K562 (cell line): ENCODE results near the gene FRMD4A. TPM values are rescaled to one million over a fixed set of nuclear protein-coding genes. Genes with fewer than 3 reads are reported as not detected.

Experiments used
- ATAC-seq: fragments of 200-7000 bp; cut with Tn5 transposase; 3 replicates; pipeline ENCODE4 v1.9.1; 2020; ENCODE audit warnings: moderate library complexity
- BruUV-seq: library from RNA; stranded (reverse); fragments of 400-500 nt; replicated peaks from 2 replicates; lab custom pipeline; 2021; lab: Mats Ljungman, UMichigan
- CTCF ChIA-PET: fragments of 300-600 bp; formaldehyde crosslinking; extraction: SDS; loops from one replicate; lab custom pipeline; 2021; ENCODE audit warnings: low intra/inter-chr PET ratio; lab: Yijun Ruan, JAX
- POLR2A ChIA-PET: fragments of 300-600, 350-650 bp; sonication (Branson Sonifier 250); formaldehyde crosslinking; extraction: SDS; loops from one replicate; lab custom pipeline; 2021; ENCODE audit warnings: antibody characterized with exemption, inconsistent platforms; lab: Yijun Ruan, JAX
- DNase-seq, 4 experiments: peaks; one replicate each; pipeline versions ENCODE4 v3.0.0 to v3.0.0-alpha.2; 2011 to 2018; ENCODE audit warnings: low spot score in 3 of 4, mixed read lengths in 3 of 4; ENCODE audit errors: extremely low read depth in 1 of 4
- FAIRE-seq: peaks from 2 replicates; lab custom pipeline; 2011; peaks lifted over from hg19 to GRCh38; lab: Jason Lieb, UNC
- H2AFZ ChIP-seq: 2 replicates; pipeline ENCODE4 v1.6.0; 2011; ENCODE audit warnings: low read depth, low read length, control low read depth, inconsistent platforms
- H3K27ac ChIP-seq: fragments of 200-600 bp; 3 replicates; pipeline ENCODE4 v1.8.0; 2011; ENCODE audit warnings: low read depth, mild to moderate bottlenecking, control low read depth, inconsistent platforms, low read length, moderate library complexity, mixed read lengths; ENCODE audit errors: extremely low read depth
- H3K27me3 ChIP-seq, 2 experiments: fragments of 300-600 bp in 1 of 2; 2 replicates in 1 of 2; 3 replicates in 1 of 2; pipeline versions ENCODE4 v1.6.0 to v1.8.0; 2011; ENCODE audit warnings: inconsistent platforms in 2 of 2, low read length in 2 of 2, mild to moderate bottlenecking in 1 of 2, mixed read lengths in 1 of 2, moderate library complexity in 1 of 2; ENCODE audit not compliant: control insufficient read depth in 2 of 2, insufficient read depth in 2 of 2
- H3K36me3 ChIP-seq: fragments of 300-600 bp; 3 replicates; pipeline ENCODE4 v1.8.0; 2011; ENCODE audit warnings: mild to moderate bottlenecking, low read length, inconsistent platforms; ENCODE audit not compliant: control insufficient read depth, insufficient read depth
- H3K4me1 ChIP-seq, 2 experiments: fragments of 200-600 bp in 1 of 2; replicated peaks in 1 of 2; 2 replicates in 1 of 2; 3 replicates in 1 of 2; pipeline versions ENCODE4 v1.5.1 to v1.8.0; 2011; ENCODE audit warnings: inconsistent platforms in 2 of 2, low read length in 2 of 2, mild to moderate bottlenecking in 1 of 2, mixed read lengths in 1 of 2, moderate library complexity in 1 of 2; ENCODE audit not compliant: control insufficient read depth in 2 of 2, insufficient read depth in 2 of 2
- H3K4me2 ChIP-seq: 2 replicates; pipeline ENCODE4 v1.6.1; 2011; ENCODE audit warnings: low read length, control low read depth, inconsistent platforms, mixed read lengths; ENCODE audit not compliant: insufficient read depth
- H3K4me3 ChIP-seq: fragments of 200-600 bp; sonication (generic), shearing (Covaris generic); 2 replicates; pipeline ENCODE4 v1.5.1; 2016; ENCODE audit warnings: control low read depth, inconsistent platforms
- H3K79me2 ChIP-seq: fragments of 200-600 bp; 3 replicates; pipeline ENCODE4 v1.8.0; 2011; ENCODE audit warnings: low read length, inconsistent platforms; ENCODE audit not compliant: control insufficient read depth, insufficient read depth
- H3K9ac ChIP-seq, 2 experiments: 2 replicates each; pipeline versions ENCODE4 v1.6.0 to v1.6.1; 2011; ENCODE audit warnings: low read depth in 2 of 2, low read length in 2 of 2, control low read depth in 1 of 2, inconsistent platforms in 1 of 2, mild to moderate bottlenecking in 1 of 2, mixed read lengths in 1 of 2; ENCODE audit not compliant: insufficient read depth in 1 of 2
- H3K9me1 ChIP-seq: one replicate; pipeline ENCODE4 v1.6.0; 2011; ENCODE audit warnings: inconsistent platforms, mild to moderate bottlenecking, low read length, moderate library complexity; ENCODE audit not compliant: control insufficient read depth, insufficient read depth
- H3K9me3 ChIP-seq: replicated peaks from 2 replicates; pipeline ENCODE4 v1.5.1; 2011; ENCODE audit warnings: low read depth, low read length, inconsistent platforms; ENCODE audit not compliant: control insufficient read depth, insufficient read depth
- H4K20me1 ChIP-seq: replicated peaks from 2 replicates; pipeline ENCODE4 v1.6.1; 2011; ENCODE audit warnings: low read length, inconsistent platforms, mixed read lengths; ENCODE audit not compliant: control insufficient read depth, insufficient read depth
- DIDO1 ChIP-seq: fragments of 450-650 bp; IDR thresholded peaks from 2 replicates; pipeline ENCODE4 v1.6.1; 2016; ENCODE audit warnings: low read depth, missing biosample characterization, missing genetic modification characterization
- ETV1 ChIP-seq: fragments of 450-650 bp; conservative IDR thresholded peaks from 2 replicates; pipeline ENCODE4 v1.6.1; 2016; ENCODE audit warnings: missing genetic modification characterization, control low read depth, low read depth, missing compliant biosample characterization
- KLF1 ChIP-seq: fragments of 450-650 bp; IDR thresholded peaks from 2 replicates; pipeline ENCODE4 v1.6.1; 2016; ENCODE audit warnings: missing genetic modification characterization, missing compliant biosample characterization
- NBN ChIP-seq: fragments of 450-650 bp; IDR thresholded peaks from 2 replicates; pipeline ENCODE4 v1.6.1; 2016; ENCODE audit warnings: low read depth, mild to moderate bottlenecking
- NFIX ChIP-seq: fragments of 250-450 bp; sonication (Bioruptor Pico); IDR thresholded peaks from 2 replicates; pipeline ENCODE4 v1.4.0; 2020; ENCODE audit warnings: low read depth, mild to moderate bottlenecking, moderate library complexity
- NR2C1 ChIP-seq, 2 experiments: fragments of 450-650 bp; IDR thresholded peaks; 2 replicates each; pipeline ENCODE4 v1.6.1; 2017; ENCODE audit warnings: mild to moderate bottlenecking in 2 of 2, antibody characterized with exemption in 1 of 2, inconsistent platforms in 1 of 2, missing compliant biosample characterization in 1 of 2, missing genetic modification characterization in 1 of 2
- SMC3 ChIP-seq: conservative IDR thresholded peaks from 2 replicates; pipeline ENCODE4 v1.6.1; 2011; ENCODE audit warnings: low read depth, low read length, improper control_type of control experiment; ENCODE audit not compliant: insufficient read depth
- SREBF2 ChIP-seq: sonication (generic); formaldehyde crosslinking; IDR thresholded peaks from 2 replicates; pipeline ENCODE4 v1.4.0; 2020; ENCODE audit warnings: mild to moderate bottlenecking, missing genetic modification reagents
- TFE3 ChIP-seq: fragments of 450-650 bp; formaldehyde crosslinking; IDR thresholded peaks from 2 replicates; pipeline ENCODE4 v1.4.0; 2020; ENCODE audit warnings: mild to moderate bottlenecking, mixed read lengths
- ZNF830 ChIP-seq: fragments of 250-450 bp; sonication (Bioruptor Pico); IDR thresholded peaks from 2 replicates; pipeline ENCODE4 v1.5.0; 2021; ENCODE audit warnings: mild to moderate bottlenecking
- WGBS: fragments of 100-300 bp; shearing (Covaris generic); methylation state at CpG from one replicate; pipeline ENCODE4 v1.1.6; 2016; ENCODE audit warnings: low coverage, mixed read lengths; ENCODE audit not compliant: insufficient coverage; ENCODE audit errors: missing lambda C conversion rate; 5-methylcytosine and 5-hydroxymethylcytosine counted together
- in situ Hi-C: fragments of 300-500 bp; cut with MboI; formaldehyde crosslinking; loops from 4 replicates; pipeline ENCODE4 v1.15.0; 2018; ENCODE audit warnings: inconsistent platforms, mixed read lengths
- intact Hi-C: fragments of 100-400 bp; cut with micrococcal nuclease; formaldehyde crosslinking; loops from 2 replicates; pipeline ENCODE4 v1.14.2; 2022
- polyA plus RNA-seq, 8 experiments: library from polyadenylated mRNA; depleted of rRNA in 4 of 8; stranded (reverse) in 5 of 8; unstranded in 3 of 8; fragments of >200 nt; fragmentation: Nextera tagmentation in 2 of 8; fragmentation: Illumina TruSeq in 1 of 8; extraction: Ambion mirVana in 2 of 8; extraction: Trizol in 1 of 8; gene quantifications; 2 replicates each; pipeline versions ENCODE4 v1.2.1 to v1.2.3, GENCODE V29; 2011 to 2014; ENCODE audit warnings: inconsistent platforms in 1 of 8, missing spikeins in 1 of 8
- total RNA-seq, 7 experiments: library from RNA; depleted of rRNA in 6 of 7; stranded (reverse); fragments of >200 nt in 6 of 7; fragmentation: Illumina TruSeq in 2 of 7; extraction: Trizol in 2 of 7; gene quantifications; 2 replicates each; pipeline versions ENCODE4 v1.2.1 to v1.2.3, GENCODE V29; 2011 to 2021; ENCODE audit warnings: low replicate concordance in 1 of 7

The FRMD4A gene
- total and polyA plus RNA-seq, 9 of the 15 experiments (the other 6 are each of a cell fraction or from before 2014, with no cell fraction given) = 0.80 to 5.2 (median 3.0) TPM

- Histone ChIP-seq H4K20me1 (no peaks in the 10 kb centered on the region), H3K36me3 (no peaks in the 10 kb centered on the region), H3K4me2 (no peak overlapping the region), H3K27me3 (peaks cover 23 to 26% of the 10 kb centered on the region in 2 experiments; a peak in 4 of 5 replicates), H3K27ac (no peak overlapping the region), H3K4me3 (no peak overlapping the region), H3K79me2 (no peaks in the 10 kb centered on the region), H3K4me1 (no peaks in the 10 kb centered on the region), H3K9me3 (no peaks in the 10 kb centered on the region), H2AFZ (no peak overlapping the region), H3K9me1 (no peaks in the 10 kb centered on the region), H3K9ac (no peak overlapping the region)
- in situ Hi-C loops = no loop called here
- FAIRE-seq (no peak), ATAC-seq (no peak), DNase-seq (no peak)
- WGBS = 2% methylated on average over 20 of the region's 20 CpGs
- intact Hi-C loops = no loop called here
- no TSS peak for BruUV-seq
- CTCF ChIA-PET = no interaction called here
- POLR2A ChIA-PET = no interaction called here
- no peak for TF ChIP-seq NR2C1 (IDR thresholded peaks at IDR 0.05)
- TF ChIP-seq NR2C1 (tag; IDR thresholded peaks at IDR 0.05) = no peak
- TF ChIP-seq ETV1 (tag) = no peak
- TF ChIP-seq NBN = no peak
- TF ChIP-seq KLF1 (tag) = no peak
- no peak for TF ChIP-seq SMC3
- no peak for TF ChIP-seq ZNF830 (CRISPR knock-in tag)
- no peak for TF ChIP-seq TFE3 (CRISPR knock-in tag)
- no peak for TF ChIP-seq NFIX (CRISPR knock-in tag)
- TF ChIP-seq DIDO1 (tag) = no peak
- TF ChIP-seq SREBF2 (CRISPR knock-in tag) = no peak
Measured at GRCh38 chr10:14163377-14164086, 167.2 kb downstream of the FRMD4A start.
